Stomach (tissue), 4 donors: ENCODE results near the gene CYP1A2.

ENCODE experiments used
- CTCF ChIP-seq, 7 experiments: fragments of 450-650 bp in 4 of 7; fragments of 200-600 bp in 3 of 7; sonication (generic) in 3 of 7; IDR thresholded peaks; one replicate each; pipeline ENCODE4 v1.5.1; 2016 to 2019; ENCODE audit warnings: antibody characterized with exemption in 7 of 7, control low read depth in 2 of 7, mild to moderate bottlenecking in 1 of 7
- POLR2A ChIP-seq, 4 donors: fragments of 450-650 bp; IDR thresholded peaks; one replicate each; pipeline ENCODE4 v1.6.1; 2016; ENCODE audit warnings: antibody characterized with exemption in 4 of 4, control low read depth in 2 of 4, mild to moderate bottlenecking in 1 of 4, moderate library complexity in 1 of 4

- no peak for TF ChIP-seq POLR2A (IDR thresholded peaks at IDR 0.05)
- no peak for TF ChIP-seq CTCF (IDR thresholded peaks at IDR 0.05)
These were observed 24.8 kb upstream of the CYP1A2 start for GRCh38 chr15:74723754-74724334.
